HG03439 (cell line): ENCODE results near the gene ULK4.
"Not testable (repeated sequence)": the region's sequence is repeated elsewhere in the genome, so short reads cannot be mapped to it uniquely, and the experiment has no call there.

Source experiments
- ATAC-seq: cut with Tn5 transposase; IDR thresholded peaks from one replicate; pipeline ENCODE4 v1.9.1; 2021; ENCODE audit warnings: mild to moderate bottlenecking, moderate library complexity; ENCODE audit not compliant: unreplicated experiment

The ULK4 gene

GRCh38 chr3:41651718-41652117 is 310.2 kb downstream of the ULK4 start:
- no peak for ATAC-seq

- no peak for ATAC-seq
Measured at GRCh38 chr3:41650406-41650805, 311.5 kb downstream of the ULK4 start.

GRCh38 chr3:41649129-41649739 is 312.7 kb downstream of the ULK4 start:
- ATAC-seq: no peak

GRCh38 chr3:41647730-41648129 is 314.2 kb downstream of the ULK4 start:
- ATAC-seq: not testable (repeated sequence)

GRCh38 chr3:41640076-41640475 is 321.8 kb downstream of the ULK4 start:
- ATAC-seq: no peak

- no peak for ATAC-seq
Measured at GRCh38 chr3:41638381-41638780, 323.5 kb downstream of the ULK4 start.

- no peak for ATAC-seq
Measured at GRCh38 chr3:41632700-41633099, 329.2 kb downstream of the ULK4 start.

- ATAC-seq: no peak
Measured at GRCh38 chr3:41630708-41631107, 331.2 kb downstream of the ULK4 start.

- ATAC-seq: no peak
Measured at GRCh38 chr3:41629986-41630385, 331.9 kb downstream of the ULK4 start.

- no peak for ATAC-seq
Measured at GRCh38 chr3:41629072-41629471, 332.8 kb downstream of the ULK4 start.

GRCh38 chr3:41627477-41628087 is 334.3 kb downstream of the ULK4 start:
- no peak for ATAC-seq

GRCh38 chr3:41612853-41613252 is 349.1 kb downstream of the ULK4 start:
- ATAC-seq: no peak

- ATAC-seq: no peak
Measured at GRCh38 chr3:41611008-41611407, 350.9 kb downstream of the ULK4 start.

- no peak for ATAC-seq
Measured at GRCh38 chr3:41608347-41608746, 353.6 kb downstream of the ULK4 start.

- ATAC-seq: no peak
Measured at GRCh38 chr3:41603807-41604206, 358.1 kb downstream of the ULK4 start.

- ATAC-seq: no peak
Measured at GRCh38 chr3:41602121-41602520, 359.8 kb downstream of the ULK4 start.

- no peak for ATAC-seq
Measured at GRCh38 chr3:41601404-41601987, 360.4 kb downstream of the ULK4 start.

GRCh38 chr3:41600616-41601015 is 361.3 kb downstream of the ULK4 start:
- no peak for ATAC-seq

- no peak for ATAC-seq
Measured at GRCh38 chr3:41599127-41599484, 362.8 kb downstream of the ULK4 start.

GRCh38 chr3:41598402-41599126 is 363.3 kb downstream of the ULK4 start:
- ATAC-seq: no peak

- ATAC-seq: no peak
Measured at GRCh38 chr3:41593774-41594173, 368.1 kb downstream of the ULK4 start.
